K562 (cell line): ENCODE data around the gene CPSF6. TPM values are rescaled to one million over a fixed set of nuclear protein-coding genes. Genes with fewer than 3 reads are reported as not detected.
A peak's percentile ranks its signal among the peaks of the same experiment; 100 is the strongest.

ENCODE experiments used
- LEF1 ChIP-seq: fragments of 450-650 bp; IDR thresholded peaks from 2 replicates; pipeline ENCODE4 v1.6.1; 2016; ENCODE audit warnings: mild to moderate bottlenecking
- MYC ChIP-seq, 2 experiments: fragments of 250-450 bp in 1 of 2; sonication (Bioruptor Pico) in 1 of 2; IDR thresholded peaks; 2 replicates each; pipeline versions ENCODE4 v1.5.1 to v1.6.1; 2012 to 2021; ENCODE audit warnings: low read depth in 2 of 2, borderline replicate concordance in 1 of 2, improper control_type of control experiment in 1 of 2, low read length in 1 of 2, mild to moderate bottlenecking in 1 of 2, moderate library complexity in 1 of 2
- POLR2B ChIP-seq: fragments of 450-650 bp; IDR thresholded peaks from 2 replicates; pipeline ENCODE4 v1.6.1; 2018; ENCODE audit warnings: low read depth; ENCODE audit not compliant: partially characterized antibody
- SAP30 ChIP-seq: fragments of 200-600 bp; sonication (generic); IDR thresholded peaks from 2 replicates; pipeline ENCODE4 v1.6.1; 2012; ENCODE audit warnings: borderline replicate concordance, low read depth, mild to moderate bottlenecking, moderate library complexity, low read length, control low read depth, inconsistent platforms; ENCODE audit not compliant: insufficient read depth, poor library complexity, severe bottlenecking
- SREBF2 ChIP-seq: sonication (generic); formaldehyde crosslinking; IDR thresholded peaks from 2 replicates; pipeline ENCODE4 v1.4.0; 2020; ENCODE audit warnings: mild to moderate bottlenecking, missing genetic modification reagents
- STAG1 ChIP-seq: sonication (generic); formaldehyde crosslinking; IDR thresholded peaks from 2 replicates; pipeline ENCODE4 v1.5.0; 2020; ENCODE audit warnings: missing genetic modification reagents, borderline replicate concordance
- TAF1 ChIP-seq: IDR thresholded peaks from 2 replicates; pipeline ENCODE4 v1.6.1; 2011; ENCODE audit warnings: mild to moderate bottlenecking, low read length, moderate library complexity; ENCODE audit not compliant: insufficient read depth, control insufficient read depth, severe bottlenecking; ENCODE audit errors: extremely low read depth
- ZFX ChIP-seq: sonication (generic); formaldehyde crosslinking; IDR thresholded peaks from 2 replicates; pipeline ENCODE4 v1.8.0; 2022; ENCODE audit warnings: mild to moderate bottlenecking, missing genetic modification reagents, moderate library complexity
- polyA plus RNA-seq, 8 experiments: library from polyadenylated mRNA; depleted of rRNA in 4 of 8; stranded (reverse) in 5 of 8; unstranded in 3 of 8; fragments of >200 nt; fragmentation: Nextera tagmentation in 2 of 8; fragmentation: Illumina TruSeq in 1 of 8; extraction: Ambion mirVana in 2 of 8; extraction: Trizol in 1 of 8; gene quantifications; 2 replicates each; pipeline versions ENCODE4 v1.2.1 to v1.2.3, GENCODE V29; 2011 to 2014; ENCODE audit warnings: inconsistent platforms in 1 of 8, missing spikeins in 1 of 8
- total RNA-seq, 7 experiments: library from RNA; depleted of rRNA in 6 of 7; stranded (reverse); fragments of >200 nt in 6 of 7; fragmentation: Illumina TruSeq in 2 of 7; extraction: Trizol in 2 of 7; gene quantifications; 2 replicates each; pipeline versions ENCODE4 v1.2.1 to v1.2.3, GENCODE V29; 2011 to 2021; ENCODE audit warnings: low replicate concordance in 1 of 7
- TF ChIP-seq, protein P1 (sequence below), 2 experiments: IDR thresholded peaks; 2 replicates each; pipeline ENCODE4 v1.6.1; 2011; ENCODE audit warnings: borderline replicate concordance in 1 of 2, control low read depth in 1 of 2, low read depth in 1 of 2, low read length in 1 of 2, mild to moderate bottlenecking in 1 of 2, mixed read lengths in 1 of 2, moderate library complexity in 1 of 2; ENCODE audit not compliant: insufficient read depth in 1 of 2, insufficient read length in 1 of 2, poor library complexity in 1 of 2, severe bottlenecking in 1 of 2; ENCODE audit errors: extremely low read depth in 1 of 2
- TF ChIP-seq, protein P2 (sequence below), 2 experiments: IDR thresholded peaks; 2 replicates each; pipeline ENCODE4 v1.6.1; 2012; ENCODE audit warnings: improper control_type of control experiment in 2 of 2, low read depth in 2 of 2, low read length in 2 of 2, borderline replicate concordance in 1 of 2
- TF ChIP-seq, protein P3 (sequence below): sonication (generic); formaldehyde crosslinking; IDR thresholded peaks from 2 replicates; pipeline ENCODE4 v1.8.0; 2023; ENCODE audit warnings: mild to moderate bottlenecking, missing genetic modification reagents

The CPSF6 gene
- total and polyA plus RNA-seq, 9 of the 15 experiments (the other 6 are each of a cell fraction or from before 2014, with no cell fraction given): 34.3 to 129 (median 77.8) TPM

DNA sequence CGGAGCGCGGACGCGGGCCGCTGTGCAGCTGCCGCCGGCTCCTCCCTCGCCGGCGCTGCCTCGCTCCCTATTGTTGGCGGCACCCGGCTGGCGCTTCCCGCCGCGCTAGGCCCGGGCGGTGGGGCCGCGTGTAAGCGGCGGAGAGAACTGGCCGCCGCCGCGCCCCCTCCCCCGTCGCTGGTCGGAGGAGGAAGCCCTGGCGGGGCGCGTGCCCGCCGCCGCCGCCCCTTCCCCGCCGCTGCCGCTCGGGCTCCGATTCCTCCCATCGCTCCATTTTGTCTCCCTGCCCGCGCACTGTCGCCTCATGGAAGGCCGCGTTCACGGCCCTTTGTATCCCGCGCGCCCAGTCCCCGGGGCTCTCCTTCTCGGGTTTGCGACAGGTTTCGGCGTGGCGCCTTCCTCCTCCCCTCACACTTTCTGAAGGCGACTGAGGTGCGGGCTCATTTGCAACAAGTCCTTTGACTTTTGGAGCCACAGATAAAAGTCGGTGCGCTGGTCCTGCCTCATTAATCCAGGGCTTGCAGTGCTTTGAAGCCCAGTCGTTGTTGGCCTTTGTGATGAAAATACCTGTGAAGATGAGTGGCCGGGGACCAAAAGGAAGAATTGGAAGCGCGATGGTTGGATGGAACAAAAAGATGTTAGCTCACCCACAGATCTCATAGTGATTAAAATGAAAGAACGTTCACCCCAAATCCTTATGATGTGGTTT is 707 bp downstream of the CPSF6 start (continued):
- TF ChIP-seq TAF1: peak; percentile 41
- no peak for TF ChIP-seq LEF1
- TF ChIP-seq SREBF2: no peak
- TF ChIP-seq, protein P1, sequence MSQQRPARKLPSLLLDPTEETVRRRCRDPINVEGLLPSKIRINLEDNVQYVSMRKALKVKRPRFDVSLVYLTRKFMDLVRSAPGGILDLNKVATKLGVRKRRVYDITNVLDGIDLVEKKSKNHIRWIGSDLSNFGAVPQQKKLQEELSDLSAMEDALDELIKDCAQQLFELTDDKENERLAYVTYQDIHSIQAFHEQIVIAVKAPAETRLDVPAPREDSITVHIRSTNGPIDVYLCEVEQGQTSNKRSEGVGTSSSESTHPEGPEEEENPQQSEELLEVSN (IDR thresholded peaks at IDR 0.05; ENCODE audit: borderline replicate concordance in 1 of 2, extremely low read depth in 1 of 2, insufficient read depth in 1 of 2, insufficient read length in 1 of 2, low read depth in 1 of 2, low read length in 1 of 2, poor library complexity in 1 of 2, severe bottlenecking in 1 of 2): peak in 1 of 2 experiments; percentile 83
- no peak for TF ChIP-seq STAG1 (CRISPR knock-in tag)
- TF ChIP-seq MYC (IDR thresholded peaks at IDR 0.05; ENCODE audit: low read depth, low read length): peak; percentile 72
- no peak for TF ChIP-seq MYC (CRISPR knock-in tag; IDR thresholded peaks at IDR 0.05; ENCODE audit: borderline replicate concordance, low read depth)
- peak; percentile 77 for TF ChIP-seq ZFX
- peak; percentile 76 for TF ChIP-seq SAP30
- TF ChIP-seq, protein P2, sequence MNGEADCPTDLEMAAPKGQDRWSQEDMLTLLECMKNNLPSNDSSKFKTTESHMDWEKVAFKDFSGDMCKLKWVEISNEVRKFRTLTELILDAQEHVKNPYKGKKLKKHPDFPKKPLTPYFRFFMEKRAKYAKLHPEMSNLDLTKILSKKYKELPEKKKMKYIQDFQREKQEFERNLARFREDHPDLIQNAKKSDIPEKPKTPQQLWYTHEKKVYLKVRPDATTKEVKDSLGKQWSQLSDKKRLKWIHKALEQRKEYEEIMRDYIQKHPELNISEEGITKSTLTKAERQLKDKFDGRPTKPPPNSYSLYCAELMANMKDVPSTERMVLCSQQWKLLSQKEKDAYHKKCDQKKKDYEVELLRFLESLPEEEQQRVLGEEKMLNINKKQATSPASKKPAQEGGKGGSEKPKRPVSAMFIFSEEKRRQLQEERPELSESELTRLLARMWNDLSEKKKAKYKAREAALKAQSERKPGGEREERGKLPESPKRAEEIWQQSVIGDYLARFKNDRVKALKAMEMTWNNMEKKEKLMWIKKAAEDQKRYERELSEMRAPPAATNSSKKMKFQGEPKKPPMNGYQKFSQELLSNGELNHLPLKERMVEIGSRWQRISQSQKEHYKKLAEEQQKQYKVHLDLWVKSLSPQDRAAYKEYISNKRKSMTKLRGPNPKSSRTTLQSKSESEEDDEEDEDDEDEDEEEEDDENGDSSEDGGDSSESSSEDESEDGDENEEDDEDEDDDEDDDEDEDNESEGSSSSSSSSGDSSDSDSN (IDR thresholded peaks at IDR 0.05; ENCODE audit: borderline replicate concordance in 1 of 2, low read depth in 2 of 2, low read length in 2 of 2): peak in 1 of 2 experiments; percentile 86; a peak in 3 of 4 replicates
- TF ChIP-seq POLR2B: no peak
- TF ChIP-seq, protein P3, sequence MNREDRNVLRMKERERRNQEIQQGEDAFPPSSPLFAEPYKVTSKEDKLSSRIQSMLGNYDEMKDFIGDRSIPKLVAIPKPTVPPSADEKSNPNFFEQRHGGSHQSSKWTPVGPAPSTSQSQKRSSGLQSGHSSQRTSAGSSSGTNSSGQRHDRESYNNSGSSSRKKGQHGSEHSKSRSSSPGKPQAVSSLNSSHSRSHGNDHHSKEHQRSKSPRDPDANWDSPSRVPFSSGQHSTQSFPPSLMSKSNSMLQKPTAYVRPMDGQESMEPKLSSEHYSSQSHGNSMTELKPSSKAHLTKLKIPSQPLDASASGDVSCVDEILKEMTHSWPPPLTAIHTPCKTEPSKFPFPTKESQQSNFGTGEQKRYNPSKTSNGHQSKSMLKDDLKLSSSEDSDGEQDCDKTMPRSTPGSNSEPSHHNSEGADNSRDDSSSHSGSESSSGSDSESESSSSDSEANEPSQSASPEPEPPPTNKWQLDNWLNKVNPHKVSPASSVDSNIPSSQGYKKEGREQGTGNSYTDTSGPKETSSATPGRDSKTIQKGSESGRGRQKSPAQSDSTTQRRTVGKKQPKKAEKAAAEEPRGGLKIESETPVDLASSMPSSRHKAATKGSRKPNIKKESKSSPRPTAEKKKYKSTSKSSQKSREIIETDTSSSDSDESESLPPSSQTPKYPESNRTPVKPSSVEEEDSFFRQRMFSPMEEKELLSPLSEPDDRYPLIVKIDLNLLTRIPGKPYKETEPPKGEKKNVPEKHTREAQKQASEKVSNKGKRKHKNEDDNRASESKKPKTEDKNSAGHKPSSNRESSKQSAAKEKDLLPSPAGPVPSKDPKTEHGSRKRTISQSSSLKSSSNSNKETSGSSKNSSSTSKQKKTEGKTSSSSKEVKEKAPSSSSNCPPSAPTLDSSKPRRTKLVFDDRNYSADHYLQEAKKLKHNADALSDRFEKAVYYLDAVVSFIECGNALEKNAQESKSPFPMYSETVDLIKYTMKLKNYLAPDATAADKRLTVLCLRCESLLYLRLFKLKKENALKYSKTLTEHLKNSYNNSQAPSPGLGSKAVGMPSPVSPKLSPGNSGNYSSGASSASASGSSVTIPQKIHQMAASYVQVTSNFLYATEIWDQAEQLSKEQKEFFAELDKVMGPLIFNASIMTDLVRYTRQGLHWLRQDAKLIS (CRISPR knock-in tag): 0 out of 2 replicates have a peak, but pooled peaks have one; percentile 31
- TF ChIP-seq, all 486 proteins: peak for 27
